HG02970 (cell line): ENCODE data around the gene AIMP1.
A peak's percentile ranks its signal among the peaks of the same experiment; 100 is the strongest.
"Not testable (repeated sequence)": the region's sequence is repeated elsewhere in the genome, so short reads cannot be mapped to it uniquely, and the experiment has no call there.

Source experiments
- ATAC-seq: cut with Tn5 transposase; IDR thresholded peaks from one replicate; pipeline ENCODE4 v1.9.1; 2021; ENCODE audit warnings: mild to moderate bottlenecking, moderate library complexity, moderate number of reproducible peaks; ENCODE audit not compliant: unreplicated experiment, low FRiP score

Gene AIMP1

DNA sequence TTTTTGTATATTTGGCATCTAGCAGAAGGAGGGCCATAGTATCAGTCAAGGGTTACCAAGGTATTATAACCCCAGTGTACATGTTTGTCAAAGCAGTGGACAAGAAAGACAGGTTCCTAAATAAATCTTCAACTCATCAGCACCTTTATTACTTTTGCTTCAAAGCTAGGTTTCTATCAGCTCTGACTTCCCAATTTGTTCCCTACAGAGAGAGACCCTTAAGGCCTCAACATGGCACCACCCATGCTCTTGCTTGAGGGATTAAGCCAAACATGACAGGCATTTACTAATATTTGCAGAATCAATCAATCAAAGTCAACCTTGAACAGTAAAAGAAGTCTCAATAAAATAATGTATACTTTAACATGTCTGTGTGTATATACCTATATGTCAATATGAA is 9.8 kb upstream of the AIMP1 start:
- ATAC-seq = no peak

DNA sequence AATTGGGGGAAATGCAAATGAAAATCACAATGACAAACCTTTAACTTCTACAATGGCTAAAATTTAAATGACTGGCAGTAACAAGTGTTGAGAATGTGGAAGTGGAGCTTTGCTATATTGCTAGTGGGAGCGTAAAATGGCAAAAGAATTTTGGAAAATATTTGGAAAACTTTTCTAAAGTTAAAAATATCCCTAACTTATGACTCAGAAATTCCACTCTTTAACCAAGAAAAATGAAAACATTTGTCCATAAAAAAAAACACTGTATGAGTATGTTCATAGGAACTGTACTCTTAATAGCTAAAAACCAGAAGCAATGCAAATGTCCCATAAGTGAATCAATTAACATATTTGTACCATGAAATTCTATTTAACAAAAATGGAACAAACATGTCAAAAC is 4.0 kb upstream of the AIMP1 start:
- no peak for ATAC-seq

DNA sequence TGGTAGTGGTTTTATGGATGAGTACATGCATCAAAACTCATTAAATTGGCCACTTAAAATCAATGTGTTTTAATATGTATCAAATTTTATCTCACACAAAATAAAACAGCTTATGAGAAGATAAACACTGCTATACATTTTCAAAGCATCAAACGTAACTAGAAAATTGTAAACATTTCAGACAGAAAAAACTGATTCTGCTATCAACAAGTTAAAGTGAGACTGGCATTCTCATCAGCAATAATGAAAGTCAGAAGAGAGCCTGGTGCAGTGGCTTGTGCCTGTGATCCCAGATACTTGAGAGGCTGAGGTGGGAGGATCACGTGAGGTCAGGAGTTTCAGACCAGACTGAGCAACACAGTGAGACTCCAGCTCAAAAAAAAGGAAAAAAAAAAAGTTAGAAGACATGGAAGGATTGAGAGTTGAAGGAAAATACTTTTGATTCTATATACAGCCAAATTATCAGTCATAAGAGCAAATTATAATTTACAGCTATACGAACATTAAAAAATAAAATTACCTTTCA is 3.3 kb upstream of the AIMP1 start:
- no peak for ATAC-seq

DNA sequence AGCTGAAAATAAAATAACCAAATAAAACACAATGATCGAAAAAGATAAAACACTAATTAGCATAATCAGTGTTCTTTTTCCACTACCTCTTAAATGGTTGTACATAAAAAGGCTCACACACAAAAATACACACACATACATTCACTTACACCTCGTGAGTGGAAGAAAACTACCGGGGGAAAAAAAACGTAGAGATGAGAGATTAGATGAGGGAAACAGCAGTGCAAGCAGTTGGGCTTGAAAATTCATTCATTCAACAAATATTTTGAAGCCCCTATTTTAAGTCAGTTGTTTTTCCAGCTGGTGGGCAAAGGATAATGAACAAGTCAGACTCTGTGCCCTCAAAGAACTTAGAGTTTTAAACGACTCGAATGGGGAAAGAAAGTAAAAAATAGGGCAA is 1.4 kb upstream of the AIMP1 start:
- no peak for ATAC-seq

DNA sequence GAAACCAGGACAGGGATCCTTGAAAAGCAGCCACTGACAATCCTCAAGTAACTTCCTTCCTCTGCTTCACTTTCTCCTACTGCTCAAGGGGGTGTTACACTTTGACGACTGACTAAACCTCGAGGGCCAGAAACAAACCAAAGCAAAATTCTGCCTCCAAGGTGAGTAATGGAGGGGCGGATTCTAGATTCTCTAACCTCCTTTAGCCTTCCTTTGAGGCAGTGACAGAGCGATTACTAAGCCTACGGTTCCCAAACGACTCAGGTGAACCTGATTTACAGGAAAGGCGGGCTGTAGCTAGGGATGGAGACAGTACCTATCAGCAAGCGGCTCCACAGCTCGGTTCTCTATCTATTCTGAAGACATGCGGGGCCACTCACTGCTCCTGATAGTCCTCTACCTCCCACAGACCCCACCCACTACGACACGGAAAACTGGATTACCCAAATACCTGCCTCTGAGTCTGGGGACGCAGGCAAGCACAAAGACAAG is 828 bp upstream of the AIMP1 start:
- peak; percentile 10 for ATAC-seq

DNA sequence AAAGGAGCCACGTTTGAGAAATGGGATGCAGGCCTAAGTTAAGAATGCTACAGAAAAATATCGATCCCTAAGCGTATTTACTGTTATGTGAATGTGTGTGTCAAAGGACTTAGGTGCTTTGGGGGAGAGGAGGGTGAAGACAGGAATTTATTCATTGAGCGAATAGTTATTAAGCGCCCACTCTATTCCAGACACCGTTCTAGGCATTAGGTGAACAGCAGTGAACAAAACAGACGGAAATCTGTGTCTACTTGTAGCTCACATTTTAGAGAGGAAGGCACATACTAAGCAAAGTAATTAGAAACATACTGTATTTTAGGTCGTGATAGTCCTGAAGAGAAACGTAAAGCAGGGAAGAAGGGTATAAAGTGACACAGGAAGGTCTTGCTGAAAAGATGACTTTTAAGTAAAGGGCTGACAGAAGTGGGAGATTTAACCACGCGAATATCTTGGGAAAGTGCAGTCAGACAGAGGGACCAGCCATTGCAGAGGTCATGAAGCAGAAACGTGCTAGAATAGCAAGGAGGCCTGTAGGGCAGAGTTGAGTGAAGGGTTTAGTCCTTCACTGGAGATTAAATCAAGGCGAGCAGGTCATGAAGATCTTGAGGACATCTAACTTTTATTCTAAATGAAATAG is 541 bp downstream of the AIMP1 start:
- ATAC-seq = no peak

DNA sequence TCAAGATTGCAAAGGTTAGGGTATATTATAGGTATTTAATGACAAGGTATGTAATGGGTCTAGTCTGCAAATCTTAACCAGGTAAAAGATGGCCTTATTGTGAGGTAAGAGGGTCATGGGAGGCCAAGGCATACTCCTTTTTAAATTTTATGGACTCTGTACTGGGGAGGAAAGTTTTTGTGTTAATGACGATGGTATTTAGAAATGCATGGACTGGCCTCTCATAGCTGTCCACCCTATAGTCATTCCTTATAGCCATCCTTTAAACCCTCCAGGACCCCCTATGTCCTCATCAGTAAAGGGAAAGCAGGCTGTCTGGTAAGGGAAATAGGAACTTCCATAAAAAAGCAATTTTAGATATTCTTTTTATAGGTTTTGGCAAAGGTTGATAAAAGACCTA is 1.5 kb downstream of the AIMP1 start:
- no peak for ATAC-seq

DNA sequence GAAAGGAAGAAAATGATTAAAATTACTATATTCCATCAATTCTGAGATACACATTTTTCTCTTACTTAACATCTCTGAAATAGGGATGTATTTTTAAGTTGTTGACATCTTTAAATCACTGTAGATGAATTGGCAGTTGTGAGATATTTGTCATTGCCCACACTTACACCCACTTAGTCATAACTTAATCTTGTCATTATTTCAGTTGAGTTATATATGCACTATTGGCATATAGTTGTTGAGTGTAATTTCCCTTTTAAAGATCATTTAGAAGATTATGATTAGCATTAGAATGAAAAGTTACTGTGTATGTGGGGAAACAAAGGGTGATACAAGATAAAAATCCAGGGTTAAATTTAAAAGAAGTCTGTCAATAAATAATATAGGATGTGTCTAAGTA is 2.2 kb downstream of the AIMP1 start:
- no peak for ATAC-seq

DNA sequence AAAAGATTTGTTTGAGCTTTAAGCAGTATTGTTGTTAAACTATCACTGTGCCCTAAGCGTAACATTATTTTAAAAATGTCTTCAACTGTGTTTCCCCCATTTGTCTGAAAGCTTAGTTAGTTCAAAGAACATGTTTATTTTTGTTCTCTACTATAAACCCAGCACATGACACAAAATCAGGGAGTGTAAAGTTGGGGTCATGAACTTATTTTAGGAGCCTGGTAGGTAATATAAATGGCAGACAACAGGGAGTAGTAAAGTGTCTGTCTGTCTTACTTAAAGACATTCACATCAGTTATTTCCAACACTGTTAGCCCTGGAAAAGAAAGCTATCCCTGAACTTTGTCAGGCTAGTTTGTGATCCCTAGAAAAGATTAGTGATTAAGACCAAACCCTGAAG is 3.9 kb downstream of the AIMP1 start:
- no peak for ATAC-seq

DNA sequence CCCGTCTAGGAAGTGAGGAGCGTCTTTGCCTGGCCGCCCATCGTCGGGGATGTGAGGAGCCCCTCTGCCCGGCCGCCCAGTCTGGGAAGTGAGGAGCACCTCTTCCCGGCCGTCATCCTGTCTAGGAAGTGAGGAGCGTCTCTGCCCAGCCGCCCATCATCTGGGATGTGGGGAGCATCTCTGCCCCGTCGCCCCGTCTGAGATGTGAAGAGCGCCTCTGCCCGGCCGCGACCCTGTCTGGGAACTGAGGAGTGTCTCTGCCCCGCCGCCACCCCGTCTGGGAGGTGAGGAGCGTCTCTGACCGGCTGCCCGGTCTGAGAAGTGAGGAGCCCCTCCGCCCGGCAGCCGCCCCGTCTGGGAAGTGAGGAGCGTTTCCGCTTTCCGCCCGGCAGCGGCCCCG is 4.8 kb downstream of the AIMP1 start:
- not testable (repeated sequence) for ATAC-seq

DNA sequence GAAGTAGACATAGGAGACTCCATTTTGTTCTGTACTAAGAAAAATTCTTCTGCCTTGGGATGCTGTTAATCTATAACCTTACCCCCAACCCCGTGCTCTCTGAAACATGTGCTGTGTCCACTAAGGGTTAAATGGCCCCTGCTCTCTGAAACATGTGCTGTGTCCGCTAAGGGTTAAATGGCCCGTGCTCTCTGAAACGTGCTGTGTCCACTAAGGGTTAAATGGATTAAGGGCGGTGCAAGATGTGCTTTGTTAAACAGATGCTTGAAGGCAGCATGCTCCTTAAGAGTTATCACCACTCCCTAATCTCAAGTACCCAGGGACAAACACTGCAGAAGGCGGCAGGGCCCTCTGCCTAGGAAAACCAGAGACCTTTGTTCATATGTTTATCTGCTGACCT is 5.5 kb downstream of the AIMP1 start:
- ATAC-seq = not testable (repeated sequence)

DNA sequence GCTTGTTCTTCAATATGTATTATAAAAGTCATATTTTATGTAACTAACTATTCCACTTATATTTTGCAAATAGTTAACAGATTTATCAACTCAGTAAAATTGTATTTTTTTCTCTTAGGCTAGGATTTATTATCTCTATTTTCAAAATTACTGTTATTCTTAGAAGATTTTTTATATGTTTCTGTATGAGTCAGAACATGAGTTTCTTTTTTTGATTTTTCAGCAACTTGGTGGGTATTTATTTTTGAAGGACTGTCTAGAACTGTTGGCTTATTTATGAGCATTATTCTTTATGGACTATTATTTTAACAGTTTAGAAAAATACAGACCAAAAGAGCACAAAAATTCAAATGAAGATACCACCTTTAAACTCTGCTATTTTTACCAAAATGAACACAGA is 6.8 kb downstream of the AIMP1 start:
- ATAC-seq = no peak

DNA sequence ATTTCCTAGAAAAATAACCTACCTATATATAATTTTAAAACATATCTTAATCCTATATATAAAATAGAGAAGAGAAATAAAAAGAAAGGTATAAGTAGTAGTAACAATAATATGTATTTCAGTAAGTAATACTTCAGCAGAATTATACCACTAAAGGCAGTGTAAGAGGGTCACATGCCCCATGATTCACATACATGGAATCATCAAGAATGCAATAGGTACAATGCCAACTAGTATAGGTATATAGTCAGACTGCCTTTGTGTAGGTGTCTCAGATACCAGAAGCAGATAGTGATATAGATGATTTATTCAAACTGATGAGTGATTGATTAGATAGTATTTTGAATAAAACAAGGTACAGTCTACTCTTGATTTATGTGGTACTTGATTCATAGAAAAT is 9.4 kb downstream of the AIMP1 start:
- no peak for ATAC-seq

DNA sequence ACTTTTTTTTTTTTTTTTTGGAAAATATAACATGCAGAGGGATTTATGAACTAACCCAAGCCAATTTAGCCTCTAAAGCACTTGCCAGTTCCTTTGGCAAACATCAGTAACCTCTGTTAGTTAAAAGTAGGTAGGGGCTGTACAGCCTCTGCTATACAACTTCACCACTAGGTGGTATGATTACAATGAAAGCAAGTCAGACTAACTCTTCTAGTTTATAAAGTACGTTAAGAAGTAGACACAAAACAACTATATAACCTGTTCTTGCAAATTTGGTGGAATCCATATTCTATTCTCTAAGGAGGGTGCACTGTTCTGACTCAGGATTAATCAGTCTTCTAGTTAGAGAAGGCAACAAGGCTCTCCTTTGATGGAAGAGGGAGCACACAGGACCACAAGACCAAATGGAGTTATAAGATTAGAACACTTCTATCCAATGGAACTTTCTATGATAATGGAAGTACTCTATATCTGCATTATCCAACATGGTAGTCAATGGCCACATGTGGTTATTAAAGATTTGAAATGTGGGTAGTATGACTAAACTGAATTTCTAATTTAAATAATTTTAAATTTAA is 12.8 kb downstream of the AIMP1 start:
- peak; percentile 67 for ATAC-seq

DNA sequence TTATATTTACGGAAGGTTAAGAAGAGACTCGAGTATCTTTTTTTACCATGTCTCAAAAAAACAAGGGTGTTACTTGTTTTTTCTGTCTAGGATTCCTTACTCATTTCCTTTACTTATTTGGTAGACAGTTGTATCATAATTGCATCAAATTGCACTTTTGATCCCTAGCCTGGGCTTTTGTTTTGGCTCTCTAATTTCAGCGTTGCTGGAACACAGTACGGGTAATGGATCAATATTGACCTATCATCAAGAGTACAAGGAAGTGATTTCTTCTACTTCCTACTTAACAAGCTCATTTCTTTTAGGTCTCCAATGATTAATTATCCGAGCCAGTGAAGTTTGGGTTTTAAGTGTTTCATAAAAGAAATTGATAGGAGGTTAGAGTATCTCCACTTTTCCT is 16.8 kb downstream of the AIMP1 start:
- ATAC-seq = no peak

DNA sequence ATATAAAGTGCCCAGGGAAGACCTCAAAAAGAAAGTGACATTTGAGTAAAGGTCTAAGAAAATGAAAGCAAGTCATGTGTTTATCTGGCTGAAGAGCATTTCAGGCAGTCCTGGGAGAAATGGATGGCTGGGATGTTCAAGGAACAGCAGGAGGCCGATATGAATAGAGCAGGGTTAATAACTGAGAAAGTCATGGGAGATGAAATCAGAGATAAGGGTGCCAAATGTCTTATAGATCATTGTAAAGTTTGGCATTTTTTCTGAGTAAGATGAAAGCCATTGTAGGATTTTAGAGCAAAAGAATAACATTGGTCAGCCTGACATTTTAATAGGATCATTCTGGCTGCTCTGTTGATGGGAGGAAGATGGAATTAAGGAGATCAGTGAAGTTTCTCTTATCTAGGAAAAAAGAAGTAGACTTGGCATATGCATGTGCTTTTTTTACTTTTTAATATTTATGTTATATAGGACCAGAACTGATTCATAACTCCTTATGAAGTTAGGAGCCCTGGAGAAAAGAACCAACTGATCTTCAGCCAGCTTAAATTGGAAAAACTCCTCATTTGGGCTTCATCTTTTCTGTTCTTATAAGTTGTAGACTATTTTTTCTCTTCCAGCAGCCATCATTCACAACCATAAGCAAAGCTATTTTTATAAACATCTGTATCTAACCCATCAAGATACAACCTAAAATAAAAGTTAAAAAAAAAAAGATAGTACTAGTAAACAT is 18.6 kb downstream of the AIMP1 start:
- no peak for ATAC-seq

DNA sequence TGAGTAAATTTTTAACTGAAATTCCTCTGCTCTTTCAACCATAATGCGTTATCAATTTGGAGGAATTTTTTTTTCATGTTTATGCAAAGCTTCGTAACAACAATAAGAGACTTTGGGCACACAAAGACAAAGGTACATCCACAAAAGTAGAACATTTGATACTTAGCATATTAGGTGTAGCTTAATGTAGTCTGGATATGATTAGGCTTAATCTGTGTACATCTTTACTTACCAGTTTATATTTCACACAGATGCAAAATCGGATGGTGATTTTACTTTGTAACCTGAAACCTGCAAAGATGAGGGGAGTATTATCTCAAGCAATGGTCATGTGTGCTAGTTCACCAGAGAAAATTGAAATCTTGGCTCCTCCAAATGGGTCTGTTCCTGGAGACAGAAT is 20.3 kb downstream of the AIMP1 start:
- ATAC-seq = no peak

DNA sequence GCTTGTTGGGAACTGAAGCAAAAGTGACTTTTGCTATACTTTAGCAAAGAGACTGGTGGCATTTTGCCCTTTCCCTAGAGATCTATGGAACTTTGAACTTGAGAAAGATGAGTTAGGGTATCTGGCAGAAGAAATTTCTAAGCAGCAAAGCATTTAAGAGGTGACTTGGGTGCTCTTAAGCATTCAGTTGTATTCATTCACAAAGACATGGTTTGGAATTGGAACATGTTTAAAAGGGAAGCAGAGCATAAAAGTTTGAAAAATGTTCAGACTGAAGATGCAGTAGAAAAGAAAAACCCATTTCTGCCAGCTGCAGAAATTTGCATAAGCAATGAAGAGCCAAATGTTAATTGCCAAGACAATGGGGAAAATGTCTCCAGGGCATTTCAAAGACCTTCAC is 21.6 kb downstream of the AIMP1 start:
- ATAC-seq = no peak

DNA sequence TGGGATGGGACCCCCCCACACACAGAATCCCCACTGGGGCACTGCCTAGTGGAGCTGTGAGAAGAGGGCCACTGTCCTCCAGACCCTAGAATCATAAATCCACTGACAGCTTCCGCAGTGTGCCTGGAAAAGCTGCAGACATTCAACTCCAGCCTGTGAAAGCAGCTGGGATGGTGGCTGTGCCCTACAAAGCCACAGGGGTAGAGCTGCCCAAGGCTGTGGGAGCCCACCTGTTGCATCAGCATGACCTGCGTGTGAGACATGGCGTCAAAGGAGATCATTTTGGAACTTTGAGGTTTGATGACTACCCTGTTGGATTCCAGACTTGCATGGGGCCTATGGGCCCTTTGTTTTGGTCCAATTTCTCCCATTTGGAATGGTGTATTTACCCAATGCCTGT is 22.3 kb downstream of the AIMP1 start:
- ATAC-seq = no peak

DNA sequence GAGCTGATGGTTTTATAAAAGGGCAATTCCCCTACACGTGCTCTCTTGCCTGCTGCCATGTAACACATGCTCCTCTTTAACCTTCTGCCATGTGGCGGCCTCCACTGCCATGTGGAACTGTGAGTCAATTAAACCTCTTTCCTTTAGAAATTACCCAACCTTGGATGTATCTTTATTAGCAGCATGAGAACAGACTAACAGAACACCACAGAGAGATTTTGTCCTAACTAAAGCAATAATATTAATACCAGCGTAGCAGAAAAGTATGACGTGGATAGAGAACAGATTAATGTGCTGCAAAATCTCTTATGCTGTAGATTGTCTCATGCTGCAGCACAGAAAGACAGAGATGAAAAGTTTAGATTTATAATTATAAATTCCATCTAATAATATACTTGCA is 23.1 kb downstream of the AIMP1 start:
- no peak for ATAC-seq

DNA sequence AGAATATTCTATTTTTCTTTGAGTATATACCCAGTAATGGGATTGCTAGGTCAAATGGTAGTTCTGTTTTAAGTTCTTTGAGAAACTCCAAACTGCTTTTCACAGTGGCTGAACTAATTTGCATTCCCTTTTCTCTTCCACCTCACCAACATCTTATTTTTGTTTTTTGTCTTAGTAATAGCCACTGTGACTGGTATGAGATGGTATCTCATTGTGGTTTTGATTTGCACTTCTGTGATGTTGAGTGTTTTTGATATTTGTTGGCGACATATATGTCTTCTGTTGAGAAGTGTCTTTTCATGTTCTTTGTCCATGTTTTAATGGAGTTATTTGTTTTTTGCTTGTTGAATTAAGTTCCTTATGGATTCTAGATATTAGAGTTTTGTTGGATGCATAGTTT is 24.4 kb downstream of the AIMP1 start:
- ATAC-seq = no peak
